Activated CD4-positive, alpha-beta T cell treated with anti-CD3 and anti-CD28 coated beads, Interleukin-2, amount 50 U/mL, for 1 hour (primary cell): ENCODE data around the gene SLC37A3.

Experiments
- DNase-seq: peaks from one replicate; pipeline ENCODE4 v3.0.0-alpha.2; 2020

The SLC37A3 gene

GRCh38 chr7:140310337-140311002, 87.9 kb downstream of the SLC37A3 start:
- no peak for DNase-seq

GRCh38 chr7:140308060-140308459, 90.3 kb downstream of the SLC37A3 start:
- no peak for DNase-seq

- peak; percentile 28 for DNase-seq
These were observed 94.0 kb downstream of the SLC37A3 start for GRCh38 chr7:140304191-140304799.

GRCh38 chr7:140300243-140301136, 97.8 kb downstream of the SLC37A3 start:
- DNase-seq: no peak

GRCh38 chr7:140298213-140298612, 100.1 kb downstream of the SLC37A3 start:
- DNase-seq: no peak

GRCh38 chr7:140297192-140297591, 101.1 kb downstream of the SLC37A3 start:
- DNase-seq: no peak

GRCh38 chr7:140295224-140295738, 103.0 kb downstream of the SLC37A3 start:
- DNase-seq: no peak

GRCh38 chr7:140294454-140294853, 103.9 kb downstream of the SLC37A3 start:
- DNase-seq: no peak

GRCh38 chr7:140292438-140292837, 105.9 kb downstream of the SLC37A3 start:
- no peak for DNase-seq

- DNase-seq: no peak
These were observed 108.5 kb downstream of the SLC37A3 start for GRCh38 chr7:140289804-140290203.

GRCh38 chr7:140287988-140288387, 110.3 kb downstream of the SLC37A3 start:
- DNase-seq: no peak

- DNase-seq: no peak
These were observed 112.4 kb downstream of the SLC37A3 start for GRCh38 chr7:140285938-140286337.

- no peak for DNase-seq
These were observed 114.3 kb downstream of the SLC37A3 start for GRCh38 chr7:140284062-140284461.
